ENCODE data around the gene L3MBTL1. TPM values are rescaled to one million over a fixed set of nuclear protein-coding genes. Genes with fewer than 3 reads are reported as not detected.
A peak's percentile ranks its signal among the peaks of the same experiment; 100 is the strongest.

L3MBTL1 gene
- total RNA-seq, 1 donor from 2014 or later = 11.3 TPM

GRCh38 chr20:43506238-43506637, 1.3 kb upstream of the L3MBTL1 start:
- DNase-seq (ENCODE audit: low spot score) = no peak

DNA sequence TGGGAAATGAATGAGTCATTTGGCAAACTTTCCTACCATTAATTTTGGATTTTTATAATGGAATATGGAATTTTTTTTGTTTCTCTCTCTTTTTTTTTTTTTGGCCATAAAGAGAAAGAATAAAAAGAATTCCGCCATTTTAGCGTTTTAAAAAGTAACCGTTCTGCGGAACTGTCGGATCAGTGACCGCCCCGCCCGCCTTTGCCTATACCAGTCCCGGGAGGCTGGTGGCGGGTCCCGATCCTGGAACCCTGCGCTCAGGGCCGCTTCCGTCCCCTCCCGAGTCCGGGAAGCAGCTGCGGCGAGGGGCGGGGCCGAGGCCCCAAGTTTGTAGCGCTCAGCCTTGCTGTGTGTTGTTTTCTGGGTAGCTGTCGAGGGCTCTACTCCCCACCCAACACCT, 609 bp downstream of the L3MBTL1 start:
- no peak for DNase-seq (ENCODE audit: low spot score)

- DNase-seq (ENCODE audit: low spot score) = no peak
Measured at GRCh38 chr20:43508604-43509040, 1.1 kb downstream of the L3MBTL1 start.

- DNase-seq (ENCODE audit: low spot score) = no peak
Measured at GRCh38 chr20:43511879-43512278, 4.4 kb downstream of the L3MBTL1 start.

DNA sequence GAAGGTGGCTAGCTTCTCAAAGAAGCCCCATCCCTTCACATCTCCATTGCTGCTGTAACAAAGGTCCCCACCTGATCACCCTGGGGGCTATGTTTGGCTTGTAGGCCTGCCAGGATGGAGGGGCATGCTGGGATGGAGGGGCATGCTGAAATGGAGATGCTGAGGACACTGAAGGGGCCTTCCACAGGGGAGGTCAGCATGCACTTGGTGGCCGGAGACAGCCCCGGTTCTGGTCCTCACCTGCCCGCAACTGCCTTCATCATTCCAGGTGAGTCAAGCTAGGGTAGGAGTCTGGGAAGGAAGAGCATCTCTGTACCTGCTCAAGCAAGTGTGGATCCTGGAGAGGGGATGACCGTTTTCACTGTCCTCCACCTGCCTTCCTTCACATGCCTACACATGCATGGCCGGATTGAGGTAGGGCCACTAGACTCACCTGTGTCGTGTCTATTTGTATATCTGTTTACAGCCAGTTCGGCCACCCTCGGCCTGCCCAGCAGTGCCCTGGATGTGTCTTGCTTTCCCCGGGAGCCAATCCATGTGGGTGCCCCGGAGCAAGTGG, 6.0 kb downstream of the L3MBTL1 start:
- peak; percentile 7 for DNase-seq (ENCODE audit: low spot score)

DNA sequence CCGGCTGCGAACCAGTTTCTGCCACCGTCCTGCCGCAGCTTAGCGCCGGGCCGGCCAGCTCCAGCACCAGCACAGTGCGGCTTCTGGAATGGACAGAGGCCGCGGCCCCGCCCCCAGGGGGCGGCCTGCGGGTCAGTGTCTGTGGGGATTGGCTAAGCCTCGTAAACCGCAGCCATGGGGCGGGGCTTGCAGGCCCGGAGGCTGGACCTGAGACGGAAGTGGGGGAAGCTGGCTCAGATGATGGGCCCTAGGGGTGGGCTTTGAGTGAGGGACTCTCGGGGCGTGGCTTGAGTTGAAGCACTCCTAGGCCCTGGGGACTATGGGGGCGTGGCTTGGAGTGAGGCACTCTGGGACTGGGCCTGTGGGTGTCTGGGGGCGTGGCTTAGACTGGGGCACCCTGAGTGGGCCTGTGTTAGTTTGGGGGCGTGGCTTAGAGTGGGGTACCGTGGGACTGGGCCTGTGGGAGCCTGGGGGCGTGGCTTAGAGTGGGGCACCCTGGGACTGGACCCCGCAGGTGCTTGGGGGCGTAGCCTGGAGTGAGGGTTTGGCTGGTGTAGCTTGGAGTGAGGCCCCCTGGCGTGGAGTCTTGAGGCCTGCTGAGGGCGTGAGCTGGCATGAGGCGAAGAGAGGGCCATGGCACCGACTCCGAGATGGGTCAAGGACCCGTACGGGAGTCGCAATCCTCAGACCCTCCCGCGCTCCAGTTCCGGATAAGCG, 6.6 kb downstream of the L3MBTL1 start:
- peak; percentile 99 for DNase-seq (ENCODE audit: low spot score)

DNA sequence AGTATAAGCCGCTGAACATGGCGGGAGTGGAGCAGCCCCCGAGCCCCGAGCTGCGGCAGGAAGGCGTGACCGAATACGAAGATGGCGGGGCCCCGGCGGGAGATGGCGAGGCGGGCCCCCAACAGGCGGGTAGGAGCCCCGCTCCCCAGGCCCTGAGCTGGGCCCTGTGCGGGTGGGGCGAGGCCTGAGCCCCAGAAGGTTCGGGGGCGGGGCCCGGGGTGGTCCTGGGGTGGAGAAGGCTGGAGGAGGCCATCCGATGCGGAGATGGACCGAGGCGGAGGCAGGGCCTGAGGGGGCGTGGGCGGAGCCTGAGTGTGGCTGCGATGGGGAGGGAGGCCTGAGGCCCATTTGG, 7.1 kb downstream of the L3MBTL1 start:
- no peak for DNase-seq (ENCODE audit: low spot score)

- DNase-seq (ENCODE audit: low spot score) = no peak
Measured at GRCh38 chr20:43515628-43516027, 8.1 kb downstream of the L3MBTL1 start.

DNA sequence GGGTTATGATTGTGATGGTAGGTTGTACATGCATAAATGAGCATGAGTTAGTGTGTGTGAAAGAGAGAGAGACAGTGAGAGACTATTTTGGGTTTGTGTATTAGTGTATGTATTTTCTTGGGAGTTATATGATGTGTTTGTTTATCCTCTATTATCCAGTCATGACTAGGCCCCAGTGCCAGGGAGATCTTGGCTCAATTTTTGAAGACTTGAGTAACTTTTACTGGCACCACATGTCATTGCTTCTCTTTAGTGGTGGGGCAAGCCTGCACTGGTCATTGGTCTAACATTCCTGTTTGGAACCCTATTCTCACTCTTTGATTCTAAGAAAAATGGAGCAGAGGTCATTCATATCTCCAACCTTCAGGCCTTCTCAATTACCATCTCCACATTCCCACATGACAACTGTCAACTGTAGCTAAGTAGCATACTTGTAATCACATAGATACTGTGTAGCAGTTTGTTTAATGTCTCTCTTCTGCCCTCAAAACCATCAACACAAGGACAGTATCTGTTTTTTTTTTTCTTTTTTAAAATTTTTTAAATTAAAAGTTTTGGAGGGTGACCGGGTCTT, 8.8 kb downstream of the L3MBTL1 start:
- no peak for DNase-seq (ENCODE audit: low spot score)

- DNase-seq (ENCODE audit: low spot score) = no peak
Measured at GRCh38 chr20:43520074-43520630, 12.7 kb downstream of the L3MBTL1 start.

GRCh38 chr20:43525021-43525420, 17.5 kb downstream of the L3MBTL1 start:
- no peak for DNase-seq (ENCODE audit: low spot score)

DNA sequence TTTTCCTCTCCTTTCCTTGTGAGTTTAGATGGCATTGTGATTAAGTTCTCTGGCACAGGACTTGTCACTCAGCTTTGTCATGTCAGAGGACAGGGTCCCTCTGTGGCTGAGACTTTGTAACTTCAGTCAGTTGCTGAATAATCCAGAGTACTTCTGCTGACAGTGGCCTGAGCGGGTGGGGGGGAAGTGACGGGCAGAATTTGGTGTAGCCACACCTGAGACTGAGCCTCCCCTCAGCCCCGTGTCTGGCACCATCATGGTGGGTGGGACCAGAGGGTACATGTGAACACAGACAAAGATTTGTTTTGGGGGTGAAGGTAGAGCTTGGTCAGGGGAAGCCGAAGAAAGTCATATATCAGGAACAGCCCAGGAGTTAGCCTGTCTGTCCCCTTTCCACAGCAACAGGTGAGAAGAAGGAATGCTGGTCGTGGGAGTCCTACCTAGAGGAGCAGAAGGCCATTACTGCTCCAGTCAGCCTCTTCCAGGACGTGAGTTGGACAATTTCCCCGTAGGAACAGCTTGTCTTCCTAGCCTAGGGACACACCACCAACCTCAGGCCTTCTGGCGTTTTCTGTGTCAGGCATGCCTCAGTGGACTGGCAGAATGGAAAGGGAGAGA, 20.9 kb downstream of the L3MBTL1 start:
- DNase-seq (ENCODE audit: low spot score) = no peak

GRCh38 chr20:43529051-43529450, 21.6 kb downstream of the L3MBTL1 start:
- no peak for DNase-seq (ENCODE audit: low spot score)

- DNase-seq (ENCODE audit: low spot score) = no peak
Measured at GRCh38 chr20:43529457-43530153, 22.1 kb downstream of the L3MBTL1 start.

GRCh38 chr20:43530321-43531090, 23.0 kb downstream of the L3MBTL1 start:
- no peak for DNase-seq (ENCODE audit: low spot score)

DNA sequence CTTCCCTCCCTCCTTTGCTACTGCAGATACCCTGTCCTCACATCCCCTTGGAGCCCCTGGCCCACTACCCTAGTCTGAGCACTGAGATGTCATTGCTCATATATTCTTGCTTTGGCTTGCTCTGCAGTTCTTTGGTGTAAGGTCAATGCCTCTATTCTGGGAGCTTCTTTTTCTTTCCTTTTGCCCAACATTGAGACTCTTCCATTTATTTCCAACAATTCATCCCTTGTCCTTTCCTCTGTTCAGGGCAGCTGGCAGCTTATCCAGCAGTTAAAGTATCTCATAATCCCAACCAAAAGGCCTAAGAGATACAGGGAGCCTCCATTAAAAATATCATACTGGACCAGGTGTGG, 23.6 kb downstream of the L3MBTL1 start:
- no peak for DNase-seq (ENCODE audit: low spot score)

GRCh38 chr20:43532416-43533055, 25.0 kb downstream of the L3MBTL1 start:
- no peak for DNase-seq (ENCODE audit: low spot score)

DNA sequence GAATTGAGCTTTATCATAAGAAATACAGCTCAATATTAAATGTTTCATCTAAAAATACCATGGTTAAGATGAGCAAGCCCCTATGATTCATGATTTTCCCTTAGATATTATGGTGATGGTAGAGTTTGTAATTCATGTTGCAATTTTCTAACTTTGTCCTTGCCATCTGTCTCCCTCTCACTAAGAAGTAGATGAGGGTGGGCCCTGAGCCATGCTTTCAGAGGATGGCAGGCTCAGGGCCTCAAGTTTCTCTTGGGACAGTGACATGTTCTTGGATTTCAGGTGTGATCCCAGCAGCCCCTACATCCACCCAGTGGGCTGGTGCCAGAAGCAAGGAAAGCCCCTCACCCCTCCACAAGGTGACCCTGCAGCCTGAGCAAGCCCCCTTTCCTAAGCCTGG, 25.6 kb downstream of the L3MBTL1 start:
- no peak for DNase-seq (ENCODE audit: low spot score)

GRCh38 chr20:43534016-43534415, 26.5 kb downstream of the L3MBTL1 start:
- DNase-seq (ENCODE audit: low spot score) = no peak

GRCh38 chr20:43534791-43535350, 27.4 kb downstream of the L3MBTL1 start:
- no peak for DNase-seq (ENCODE audit: low spot score)
